ENCODE measurements around the gene INF2. TPM values are rescaled to one million over a fixed set of nuclear protein-coding genes. Genes with fewer than 3 reads are reported as not detected.

INF2 gene
- total and polyA plus RNA-seq, 9 of the 15 experiments (the other 6 are each of a cell fraction or from before 2014, with no cell fraction given), result 0.56 to 31.3 (median 7.8) TPM

DNA sequence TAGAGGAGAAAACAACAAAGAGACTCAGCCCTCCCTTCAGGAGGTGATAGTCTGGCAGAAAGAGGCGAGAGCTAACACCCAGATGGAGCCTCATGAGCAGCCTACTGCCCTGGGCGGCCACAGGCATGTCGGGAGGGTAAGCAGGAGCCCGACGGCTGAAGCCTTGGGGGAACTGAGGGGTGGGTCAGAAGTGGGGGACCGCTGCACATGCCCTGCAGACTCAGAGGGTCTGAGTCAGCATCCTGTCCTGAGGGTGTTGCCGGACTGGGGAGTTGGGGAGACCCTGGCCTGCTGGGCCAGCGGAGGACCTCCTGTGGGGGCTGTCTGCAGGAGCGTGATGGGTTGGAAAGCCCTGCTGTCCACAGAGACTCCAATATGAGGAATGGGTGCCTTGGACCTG lies 15.9 kb upstream of the INF2 start:
- intact Hi-C loops (cut with micrococcal nuclease), result no loop called here
- Histone ChIP-seq H2AFZ (ENCODE audit: low read depth, low read length) (no peak overlapping the region), H4K20me1 (replicated peaks; ENCODE audit: control insufficient read depth, insufficient read depth, low read length) (no peaks in the 10 kb centered on the region), H3K9me1 (ENCODE audit: control insufficient read depth, insufficient read depth, low read length) (no peaks in the 10 kb centered on the region), H3K4me2 (ENCODE audit: insufficient read depth, low read length) (no peak overlapping the region), H3K4me1 (replicated peaks in 1 of 2; ENCODE audit: control insufficient read depth in 2 of 2, insufficient read depth in 2 of 2, low read length in 2 of 2) (peaks cover 17 to 29% of the 10 kb centered on the region in 2 experiments), H3K79me2 (ENCODE audit: control insufficient read depth, insufficient read depth, low read length) (no peaks in the 10 kb centered on the region), H3K27ac (ENCODE audit: extremely low read depth, low read depth, low read length) (no peak overlapping the region), H3K4me3 (no peak overlapping the region), H3K9ac (ENCODE audit: insufficient read depth in 1 of 2, low read depth in 2 of 2, low read length in 2 of 2) (no peak overlapping the region; a peak in 1 of 4 replicates), H3K9me3 (replicated peaks; ENCODE audit: control insufficient read depth, insufficient read depth, low read depth, low read length) (no peaks in the 10 kb centered on the region), H3K36me3 (ENCODE audit: control insufficient read depth, insufficient read depth, low read length) (no peaks in the 10 kb centered on the region), H3K27me3 (ENCODE audit: control insufficient read depth in 2 of 2, insufficient read depth in 2 of 2, low read length in 2 of 2) (peaks cover 7 to 11% of the 10 kb centered on the region in 2 experiments; a peak in 4 of 5 replicates)
- ATAC-seq (no peak), DNase-seq (ENCODE audit: extremely low read depth in 1 of 4, low spot score in 3 of 4) (no peak), FAIRE-seq (no peak)
- WGBS (ENCODE audit: insufficient coverage, low coverage, missing lambda C conversion rate), result 37% methylated on average over 7 of the region's 9 CpGs
- no TSS peak for BruUV-seq (replicated peaks)
- in situ Hi-C loops (cut with MboI), result no loop called here
- CTCF ChIA-PET (ENCODE audit: low intra/inter-chr PET ratio), result no interaction called here
- POLR2A ChIA-PET, result no interaction called here
- TF ChIP-seq ZNF644 (tag; IDR thresholded peaks at IDR 0.05; ENCODE audit: low read depth) (no peak), ZSCAN29 (IDR thresholded peaks at IDR 0.05) (no peak), ZNF778 (CRISPR knock-in tag; IDR thresholded peaks at IDR 0.05) (no peak), RBM39 (optimal IDR thresholded peaks at IDR 0.05; ENCODE audit: low read depth, low read length) (no peak), PRPF4 (IDR thresholded peaks at IDR 0.05; ENCODE audit: insufficient read depth, low read depth, low read length, poor library complexity, severe bottlenecking) (no peak), PHF21A (IDR thresholded peaks at IDR 0.05; ENCODE audit: borderline replicate concordance, low read depth) (no peak), SIX5 (IDR thresholded peaks at IDR 0.05; ENCODE audit: borderline replicate concordance in 1 of 2, insufficient read depth in 1 of 2, low read depth in 1 of 2, low read length in 2 of 2) (no peak), FOXM1 (IDR thresholded peaks at IDR 0.05; ENCODE audit: low read depth) (no peak), FOXM1 (CRISPR knock-in tag; IDR thresholded peaks at IDR 0.05; ENCODE audit: low read depth) (no peak), TRIM28 (IDR thresholded peaks at IDR 0.05) (no peak), ZNF175 (CRISPR knock-in tag; IDR thresholded peaks at IDR 0.05; ENCODE audit: low read depth) (no peak)
- TF ChIP-seq, protein P1, sequence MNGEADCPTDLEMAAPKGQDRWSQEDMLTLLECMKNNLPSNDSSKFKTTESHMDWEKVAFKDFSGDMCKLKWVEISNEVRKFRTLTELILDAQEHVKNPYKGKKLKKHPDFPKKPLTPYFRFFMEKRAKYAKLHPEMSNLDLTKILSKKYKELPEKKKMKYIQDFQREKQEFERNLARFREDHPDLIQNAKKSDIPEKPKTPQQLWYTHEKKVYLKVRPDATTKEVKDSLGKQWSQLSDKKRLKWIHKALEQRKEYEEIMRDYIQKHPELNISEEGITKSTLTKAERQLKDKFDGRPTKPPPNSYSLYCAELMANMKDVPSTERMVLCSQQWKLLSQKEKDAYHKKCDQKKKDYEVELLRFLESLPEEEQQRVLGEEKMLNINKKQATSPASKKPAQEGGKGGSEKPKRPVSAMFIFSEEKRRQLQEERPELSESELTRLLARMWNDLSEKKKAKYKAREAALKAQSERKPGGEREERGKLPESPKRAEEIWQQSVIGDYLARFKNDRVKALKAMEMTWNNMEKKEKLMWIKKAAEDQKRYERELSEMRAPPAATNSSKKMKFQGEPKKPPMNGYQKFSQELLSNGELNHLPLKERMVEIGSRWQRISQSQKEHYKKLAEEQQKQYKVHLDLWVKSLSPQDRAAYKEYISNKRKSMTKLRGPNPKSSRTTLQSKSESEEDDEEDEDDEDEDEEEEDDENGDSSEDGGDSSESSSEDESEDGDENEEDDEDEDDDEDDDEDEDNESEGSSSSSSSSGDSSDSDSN (IDR thresholded peaks at IDR 0.05; ENCODE audit: borderline replicate concordance in 1 of 2, low read depth in 2 of 2, low read length in 2 of 2), result no peak
- TF ChIP-seq, protein P2, sequence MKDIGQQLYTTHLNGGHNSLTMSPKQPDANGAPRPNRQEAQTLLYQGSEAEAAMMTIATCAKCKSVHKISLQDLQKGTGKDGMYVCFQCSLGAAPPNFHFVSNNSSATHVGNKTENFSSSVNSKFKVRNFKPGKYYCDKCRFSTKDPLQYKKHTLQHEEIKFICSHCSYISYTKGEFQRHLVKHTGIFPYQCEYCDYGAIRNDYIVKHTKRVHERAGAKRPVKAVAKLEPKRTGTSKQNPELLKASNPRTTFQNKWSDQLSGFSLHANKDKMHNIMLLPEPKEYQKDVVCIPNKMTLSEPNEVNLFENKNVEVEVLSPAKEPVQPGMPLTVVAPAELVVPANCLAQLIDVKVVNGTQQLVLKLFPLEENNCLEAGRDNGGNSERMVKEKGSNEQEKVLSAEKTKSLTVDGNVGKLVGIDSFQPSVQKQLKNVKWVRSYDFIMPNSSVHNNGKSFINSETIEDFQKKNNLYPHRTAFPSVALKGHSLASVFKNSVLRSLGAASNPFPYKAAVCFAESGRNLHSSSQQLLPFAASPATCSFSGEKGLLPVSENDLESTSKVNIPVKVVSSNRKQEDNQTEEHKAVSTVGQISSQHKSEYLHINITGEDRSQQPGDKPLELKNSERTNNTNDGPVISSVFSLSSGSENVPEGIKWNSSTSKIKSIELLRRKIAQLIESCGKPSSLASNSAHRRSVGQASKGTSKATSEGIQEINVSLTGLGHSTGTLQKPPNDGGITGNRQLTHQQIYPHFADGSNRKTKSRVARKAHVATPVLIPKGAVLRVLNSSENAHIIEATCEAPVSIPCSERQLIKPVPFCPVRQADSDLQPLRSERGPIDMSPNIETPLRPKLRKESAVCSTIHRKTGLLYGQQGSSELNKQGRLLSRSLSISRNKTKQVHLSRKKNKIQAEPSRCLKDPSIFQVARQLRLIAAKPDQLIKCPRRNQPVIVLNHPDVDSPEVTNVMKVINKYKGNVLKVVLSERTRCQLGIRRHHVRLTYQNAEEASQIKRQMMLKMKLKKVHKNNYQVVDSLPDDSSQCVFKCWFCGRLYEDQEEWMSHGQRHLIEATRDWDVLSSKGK (CRISPR knock-in tag; IDR thresholded peaks at IDR 0.05), result no peak
- TF ChIP-seq, protein P3, sequence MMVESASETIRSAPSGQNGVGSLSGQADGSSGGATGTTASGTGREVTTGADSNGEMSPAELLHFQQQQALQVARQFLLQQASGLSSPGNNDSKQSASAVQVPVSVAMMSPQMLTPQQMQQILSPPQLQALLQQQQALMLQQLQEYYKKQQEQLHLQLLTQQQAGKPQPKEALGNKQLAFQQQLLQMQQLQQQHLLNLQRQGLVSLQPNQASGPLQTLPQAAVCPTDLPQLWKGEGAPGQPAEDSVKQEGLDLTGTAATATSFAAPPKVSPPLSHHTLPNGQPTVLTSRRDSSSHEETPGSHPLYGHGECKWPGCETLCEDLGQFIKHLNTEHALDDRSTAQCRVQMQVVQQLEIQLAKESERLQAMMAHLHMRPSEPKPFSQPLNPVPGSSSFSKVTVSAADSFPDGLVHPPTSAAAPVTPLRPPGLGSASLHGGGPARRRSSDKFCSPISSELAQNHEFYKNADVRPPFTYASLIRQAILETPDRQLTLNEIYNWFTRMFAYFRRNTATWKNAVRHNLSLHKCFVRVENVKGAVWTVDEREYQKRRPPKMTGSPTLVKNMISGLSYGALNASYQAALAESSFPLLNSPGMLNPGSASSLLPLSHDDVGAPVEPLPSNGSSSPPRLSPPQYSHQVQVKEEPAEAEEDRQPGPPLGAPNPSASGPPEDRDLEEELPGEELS (CRISPR knock-in tag; IDR thresholded peaks at IDR 0.05; ENCODE audit: borderline replicate concordance), result no peak
- TF ChIP-seq, protein P4, sequence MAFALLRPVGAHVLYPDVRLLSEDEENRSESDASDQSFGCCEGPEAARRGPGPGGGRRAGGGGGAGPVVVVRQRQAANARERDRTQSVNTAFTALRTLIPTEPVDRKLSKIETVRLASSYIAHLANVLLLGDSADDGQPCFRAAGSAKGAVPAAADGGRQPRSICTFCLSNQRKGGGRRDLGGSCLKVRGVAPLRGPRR (CRISPR knock-in tag; IDR thresholded peaks at IDR 0.05), result no peak

All from K562 (cell line).